Epithelial cell of prostate (primary cell): ENCODE measurements around the gene CROCC2.

Source experiments
- DNase-seq: peaks from one replicate; pipeline ENCODE4 v3.0.0-alpha.2; 2011; ENCODE audit warnings: low read depth, low spot score
- H3K27ac ChIP-seq: fragments of 450-650 bp; 2 replicates; pipeline ENCODE4 v1.5.1; 2017; ENCODE audit warnings: mild to moderate bottlenecking

CROCC2 gene

DNA sequence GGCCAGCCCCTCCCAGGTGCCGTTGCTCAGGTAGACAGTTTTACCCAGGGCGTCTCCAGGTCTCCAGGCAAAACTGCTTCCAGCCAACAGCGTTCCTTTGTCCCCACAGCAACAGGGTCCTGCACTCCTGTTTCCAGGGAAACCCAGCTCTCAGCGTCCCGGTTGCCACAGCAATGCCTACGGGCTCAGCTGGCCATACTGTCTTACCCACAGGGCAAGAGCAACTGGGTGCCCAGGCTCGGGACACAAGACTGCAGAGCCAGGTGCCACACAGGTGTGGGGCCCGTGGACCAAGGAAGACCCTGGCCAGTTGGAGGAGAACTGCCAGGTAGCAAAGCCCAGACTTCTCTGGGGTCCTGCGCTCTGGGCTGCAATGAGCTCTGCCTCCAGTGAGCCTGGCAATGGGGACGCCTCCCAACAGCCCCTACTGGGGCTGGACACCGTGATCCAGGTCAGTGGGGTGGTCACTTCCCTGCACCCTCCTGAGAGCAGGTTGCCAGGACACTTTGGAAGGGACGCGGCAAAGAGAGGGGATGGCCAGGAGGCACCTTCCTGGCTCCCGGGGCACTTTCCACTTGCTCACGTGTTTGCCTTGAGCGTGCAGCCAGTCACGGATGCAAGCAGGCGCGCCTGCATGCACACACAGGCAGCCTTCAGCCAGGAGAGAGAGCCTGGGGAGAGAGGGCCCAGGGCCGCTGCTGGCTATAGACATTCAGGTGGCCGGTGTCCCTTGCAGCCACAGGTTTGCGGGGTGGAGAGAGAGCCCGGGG lies at the start of gene CROCC2:
Gene CROCC2, plus strand, starts transcription at position 196 of the 770 bp plus-strand sequence. Its CDS starts 178 bp downstream, at position 374.
- DNase-seq, result no peak

DNA sequence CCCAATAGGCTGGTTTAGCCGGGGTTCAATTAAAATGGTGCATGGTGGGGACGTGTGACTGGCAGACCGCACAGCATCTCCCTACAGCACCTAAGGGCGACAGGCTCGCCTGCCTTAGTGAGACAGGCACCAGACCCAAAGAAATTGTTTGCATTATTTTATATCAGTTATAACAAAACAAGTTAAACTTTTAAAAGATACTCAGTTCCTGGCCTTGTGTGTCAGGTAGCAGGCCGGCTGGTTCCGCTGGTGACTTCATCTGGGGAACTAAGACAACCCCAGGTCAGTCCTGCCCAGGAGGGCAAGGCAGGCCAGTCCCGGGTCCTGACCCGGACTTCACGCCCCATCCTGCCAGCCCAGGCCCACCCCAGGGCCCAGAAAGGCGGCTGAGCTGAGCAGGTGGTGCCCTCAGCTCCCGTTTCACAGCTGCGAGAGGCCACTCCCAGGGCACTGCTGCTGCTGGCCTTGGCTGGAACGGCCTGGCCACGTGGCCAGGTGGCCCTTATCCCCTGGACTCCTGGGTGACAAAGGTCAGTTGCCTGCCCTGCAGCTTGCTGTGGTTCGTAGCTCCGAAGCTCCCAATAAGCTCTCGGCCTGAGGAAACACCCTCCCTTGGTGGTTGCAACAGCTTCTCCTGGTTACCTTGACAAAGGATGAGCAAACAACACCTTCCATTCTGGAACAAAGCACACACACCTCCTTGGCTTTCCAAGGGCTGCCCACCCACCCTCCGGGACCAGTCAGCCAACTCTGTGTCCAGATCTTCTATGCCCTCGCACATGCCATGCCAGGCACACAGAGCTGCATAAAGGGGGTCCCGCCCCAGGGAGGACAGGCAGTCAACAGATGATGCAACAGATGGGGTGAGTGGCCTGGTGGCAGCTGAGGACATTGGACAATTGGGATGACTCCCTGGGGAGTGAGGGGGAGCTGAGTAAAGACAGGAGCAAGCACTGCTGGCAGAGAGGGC lies 48.8 kb upstream of the CROCC2 start:
- DNase-seq, result no peak

More for the DNA sequence above, at the start of gene CROCC2:
- no peak within 1 kb of the TSS for H3K27ac ChIP-seq

DNA sequence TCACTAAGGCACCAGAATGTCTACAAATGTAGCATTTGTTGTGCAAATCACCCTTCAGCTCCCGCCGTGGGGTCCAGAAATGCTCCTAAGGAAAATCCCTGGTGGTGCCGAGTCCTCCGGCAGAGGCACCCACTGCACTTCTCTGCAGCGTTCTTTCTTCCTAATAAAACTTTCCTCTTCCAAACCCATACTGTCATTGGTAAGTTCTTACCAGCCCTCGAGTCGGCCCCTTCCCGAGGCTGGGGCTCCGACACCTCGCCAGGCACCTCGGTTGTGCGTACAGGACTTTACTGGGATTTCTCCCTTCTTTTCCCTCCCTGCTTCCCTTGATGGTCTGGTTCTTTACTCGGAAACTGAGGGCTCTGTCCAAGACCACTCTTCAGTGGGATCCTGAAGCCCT lies 47.8 kb upstream of the CROCC2 start:
- no peak for DNase-seq
- H3K27ac ChIP-seq, result no peak overlapping the region

More for the DNA sequence above, 48.8 kb upstream of the CROCC2 start:
- H3K27ac ChIP-seq, result no peak overlapping the region

DNA sequence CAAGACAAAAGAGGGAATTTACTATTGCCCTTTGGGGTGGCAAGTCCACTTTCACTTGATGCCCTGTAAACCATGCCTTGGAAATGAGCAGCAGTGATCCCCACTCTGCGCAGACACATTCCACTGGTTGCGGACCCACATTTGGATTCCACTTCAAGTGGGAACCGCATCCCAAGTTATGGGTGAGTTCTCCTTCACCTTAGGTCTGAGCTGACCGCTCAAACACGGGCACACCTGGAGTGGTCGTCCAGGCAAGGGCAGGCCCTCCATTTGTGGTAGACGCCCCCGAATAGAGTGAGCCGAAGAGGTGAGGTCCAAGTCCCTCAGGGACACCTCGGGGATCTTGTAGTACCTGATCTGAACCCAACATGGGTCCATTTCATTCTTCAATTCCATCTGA lies 47.3 kb upstream of the CROCC2 start:
- no peak overlapping the region for H3K27ac ChIP-seq
- DNase-seq, result no peak

DNA sequence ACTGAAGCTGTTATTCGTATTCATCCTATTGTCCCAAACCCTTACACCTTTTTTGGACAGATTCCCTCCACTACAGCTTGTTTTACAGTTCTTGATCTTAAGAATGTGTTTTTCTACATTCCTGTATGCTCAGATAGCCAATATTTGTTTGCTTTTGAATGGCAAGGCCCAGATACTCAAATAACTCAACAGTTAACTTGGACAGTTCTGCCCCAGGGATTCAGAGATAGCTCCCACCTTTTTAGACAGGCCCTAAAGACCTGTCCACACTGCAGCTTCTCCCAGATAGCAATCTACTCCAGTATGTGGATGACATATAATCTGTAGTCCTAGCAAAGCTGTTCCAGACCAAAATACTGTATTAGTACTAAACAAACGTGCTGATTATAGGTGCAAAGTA lies 44.6 kb upstream of the CROCC2 start:
- DNase-seq, result no peak

DNA sequence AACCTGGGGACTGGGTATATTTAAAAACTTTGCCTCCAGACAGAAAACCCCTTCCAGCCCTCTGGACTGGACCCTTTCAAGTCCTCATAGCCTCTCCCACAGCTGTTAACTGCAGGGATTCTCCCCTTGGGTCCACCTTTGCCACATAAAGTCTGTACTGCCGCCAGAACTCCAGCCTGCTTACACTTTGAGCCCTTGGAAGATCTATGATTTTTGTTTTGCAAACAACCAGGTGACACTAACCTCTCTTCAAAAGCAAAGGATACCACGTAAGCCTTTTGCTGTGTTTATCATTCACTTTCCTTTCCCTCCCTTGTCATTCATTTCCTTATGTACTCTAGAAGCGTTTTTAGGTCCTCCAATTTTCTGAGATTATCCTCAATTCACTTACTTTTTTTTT lies 41.7 kb upstream of the CROCC2 start:
- H3K27ac ChIP-seq, result no peak overlapping the region
- no peak for DNase-seq

More for the DNA sequence above, 44.6 kb upstream of the CROCC2 start:
- H3K27ac ChIP-seq, result no peak overlapping the region

DNA sequence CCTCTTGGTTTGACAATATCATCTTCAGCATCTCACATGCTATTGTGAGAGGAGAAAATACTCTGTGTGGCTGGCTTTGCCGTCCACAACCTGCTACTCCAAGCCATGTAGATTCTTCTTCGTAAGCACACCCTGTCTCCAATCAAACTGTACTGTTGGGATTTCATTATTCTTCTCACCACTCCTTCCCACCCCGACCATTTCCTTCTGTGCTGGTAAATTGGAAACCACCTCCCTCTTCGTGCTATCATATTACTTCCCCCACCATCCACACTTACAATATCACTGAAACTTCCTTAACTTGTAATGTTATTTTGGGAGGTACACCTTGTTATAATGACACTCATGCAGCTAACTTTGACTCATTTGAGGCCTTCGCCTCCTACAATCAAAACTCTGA lies 40.7 kb upstream of the CROCC2 start:
- no peak for DNase-seq
- H3K27ac ChIP-seq, result no peak overlapping the region

DNA sequence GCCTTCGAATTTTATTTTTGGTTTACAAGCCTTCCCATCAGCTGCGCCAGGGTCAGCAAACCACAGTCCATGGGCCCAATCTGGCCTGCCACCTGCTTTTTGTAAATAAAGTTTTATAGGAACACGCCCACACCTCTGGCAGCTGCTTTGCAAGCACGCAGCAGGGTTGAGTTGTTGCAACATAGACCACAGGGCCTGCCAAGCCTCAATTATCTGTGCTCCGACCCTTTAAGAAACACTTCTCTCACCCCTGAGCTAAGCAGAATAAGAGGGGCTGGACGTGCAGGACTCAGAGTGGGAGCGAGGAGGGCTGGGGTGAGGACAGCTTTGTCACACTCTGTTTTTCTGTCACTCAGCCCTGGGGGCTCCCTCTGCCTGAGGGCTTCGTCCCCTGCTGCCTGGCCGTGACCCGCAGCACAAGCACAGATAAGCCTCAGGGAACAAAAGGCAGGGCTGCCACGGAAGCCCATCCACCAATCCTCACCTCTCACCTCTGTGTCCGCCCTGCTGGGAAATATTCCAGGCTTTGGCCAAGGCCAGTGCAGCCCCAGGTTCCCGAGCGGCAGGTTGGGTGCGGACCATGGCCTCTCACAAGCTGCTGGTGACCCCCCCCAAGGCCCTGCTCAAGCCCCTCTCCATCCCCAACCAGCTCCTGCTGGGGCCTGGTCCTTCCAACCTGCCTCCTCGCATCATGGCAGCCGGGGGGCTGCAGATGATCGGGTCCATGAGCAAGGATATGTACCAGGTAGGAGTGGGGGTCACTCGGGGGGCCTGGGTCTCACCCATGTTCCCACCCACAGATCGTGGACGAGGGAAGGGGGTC lies 37.6 kb upstream of the CROCC2 start, which contains the start of gene AGXT:
Gene AGXT, plus strand, starts transcription at position 539 of the 823 bp plus-strand sequence. Its CDS starts 42 bp downstream, at position 581.
- no peak within 1 kb of the TSS for H3K27ac ChIP-seq
- no peak for DNase-seq

DNA sequence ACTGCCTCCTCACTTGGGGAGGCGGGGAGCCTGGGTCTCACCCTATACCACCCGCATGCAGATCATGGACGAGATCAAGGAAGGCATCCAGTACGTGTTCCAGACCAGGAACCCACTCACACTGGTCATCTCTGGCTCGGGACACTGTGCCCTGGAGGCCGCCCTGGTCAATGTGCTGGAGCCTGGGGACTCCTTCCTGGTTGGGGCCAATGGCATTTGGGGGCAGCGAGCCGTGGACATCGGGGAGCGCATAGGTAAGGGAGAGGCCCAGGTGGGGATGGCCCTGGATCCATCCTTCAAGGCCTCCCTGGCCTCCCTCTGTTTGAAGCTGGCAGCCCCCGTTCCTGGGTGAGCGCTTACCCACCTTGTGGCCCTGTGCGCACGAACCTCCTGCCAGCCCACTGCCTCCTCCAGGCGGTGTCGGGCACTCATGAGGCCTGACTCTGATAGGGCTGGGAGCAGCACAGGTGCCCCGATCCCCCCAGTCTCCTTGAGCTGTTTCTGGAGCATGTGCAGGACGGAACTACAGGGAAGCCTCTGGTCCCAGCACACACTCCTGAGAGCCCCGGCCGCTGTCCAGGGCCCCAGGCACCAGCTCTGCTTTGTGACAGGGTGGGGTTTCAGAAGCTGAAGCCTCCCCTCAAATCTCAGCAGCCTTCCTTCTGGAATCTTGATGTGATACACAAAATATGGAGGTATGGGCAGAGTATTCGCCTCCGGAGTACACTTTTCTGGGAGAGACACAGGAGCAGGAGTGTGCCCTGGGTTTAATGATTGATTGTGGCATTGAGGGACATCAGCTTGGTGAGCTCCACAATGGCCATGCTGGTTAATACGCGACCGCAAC lies 36.8 kb upstream of the CROCC2 start:
- no peak overlapping the region for H3K27ac ChIP-seq
- no peak for DNase-seq

DNA sequence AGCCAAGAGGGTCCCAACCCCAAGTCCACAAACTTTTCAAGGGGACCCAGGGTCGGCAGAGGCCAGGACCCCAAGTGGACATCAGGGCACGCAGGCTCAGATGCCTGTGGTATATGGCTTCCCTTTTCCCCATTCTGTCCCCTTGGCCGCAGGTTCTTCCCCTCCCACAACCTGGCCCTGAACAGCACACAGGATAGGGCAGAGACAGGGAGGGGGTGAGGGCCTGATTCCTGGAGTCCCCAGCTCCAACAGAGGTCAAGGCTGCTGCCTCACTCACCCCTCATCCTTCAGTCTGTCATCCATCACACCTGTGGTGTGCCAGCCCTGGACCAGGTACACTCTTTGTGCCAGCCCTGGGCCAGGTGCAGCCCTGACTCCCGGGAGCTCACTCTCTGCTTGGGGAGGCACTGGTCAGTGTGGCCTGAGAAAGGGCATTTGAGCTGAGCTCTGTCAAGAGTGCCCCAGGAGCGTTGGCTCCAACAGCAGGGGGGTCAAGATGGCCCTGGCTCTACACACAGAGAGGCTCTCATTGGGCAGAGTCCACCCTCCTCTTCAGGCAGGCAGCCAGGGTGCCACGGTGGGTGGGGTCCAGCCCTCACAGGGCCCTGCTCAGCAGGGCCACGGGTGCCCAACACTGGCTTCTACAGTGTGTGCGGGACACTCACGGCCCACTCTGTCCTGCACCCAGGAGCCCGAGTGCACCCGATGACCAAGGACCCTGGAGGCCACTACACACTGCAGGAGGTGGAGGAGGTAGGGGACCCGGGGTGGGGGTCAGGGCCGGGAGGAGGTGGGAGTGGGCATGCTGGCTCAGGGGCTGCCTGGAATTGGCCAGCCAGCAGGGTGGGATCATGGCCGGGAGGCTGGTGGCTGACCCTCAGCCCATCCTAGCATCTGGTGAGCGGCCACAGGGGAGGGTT lies 35.9 kb upstream of the CROCC2 start:
- no peak for DNase-seq
- no peak overlapping the region for H3K27ac ChIP-seq

DNA sequence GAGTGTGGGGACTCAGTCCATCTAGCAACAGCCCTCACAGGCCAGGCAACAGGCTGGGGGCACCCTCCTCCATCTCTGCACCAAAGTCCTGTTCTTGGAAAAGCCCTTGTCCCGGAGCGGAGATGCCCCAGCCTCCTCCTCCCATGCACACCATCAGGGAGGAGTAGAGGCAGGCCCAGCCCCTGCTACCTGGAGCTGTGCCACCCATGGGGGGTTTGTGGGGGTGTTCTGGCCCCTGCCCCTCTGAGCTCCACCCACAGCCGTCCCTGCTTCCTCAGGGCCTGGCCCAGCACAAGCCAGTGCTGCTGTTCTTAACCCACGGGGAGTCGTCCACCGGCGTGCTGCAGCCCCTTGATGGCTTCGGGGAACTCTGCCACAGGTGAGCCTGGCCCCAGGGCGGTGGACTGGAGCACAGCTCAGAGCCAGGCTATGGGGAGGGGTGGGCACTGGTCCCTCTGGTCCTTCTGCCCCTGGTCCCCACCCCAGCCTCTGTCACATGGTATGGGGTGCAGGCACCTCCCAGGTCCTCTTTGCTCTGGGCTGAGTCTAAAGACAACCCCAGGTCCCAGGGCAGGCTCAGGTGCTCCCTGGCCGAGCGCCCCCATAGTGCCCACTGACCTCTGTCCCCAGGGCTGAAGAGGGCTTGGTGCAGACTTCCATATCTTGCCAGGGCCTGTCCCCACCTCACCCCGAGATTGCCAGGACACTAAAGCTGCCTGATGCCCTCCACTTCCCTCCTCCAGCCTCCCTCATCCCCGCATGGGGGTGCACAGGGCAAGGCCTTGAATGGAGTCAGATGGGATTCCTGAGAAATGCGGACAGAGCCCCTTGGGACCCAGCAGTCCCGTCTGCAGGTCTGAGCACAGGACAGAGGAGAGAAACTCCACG lies 34.8 kb upstream of the CROCC2 start:
- H3K27ac ChIP-seq, result no peak overlapping the region
- no peak for DNase-seq

DNA sequence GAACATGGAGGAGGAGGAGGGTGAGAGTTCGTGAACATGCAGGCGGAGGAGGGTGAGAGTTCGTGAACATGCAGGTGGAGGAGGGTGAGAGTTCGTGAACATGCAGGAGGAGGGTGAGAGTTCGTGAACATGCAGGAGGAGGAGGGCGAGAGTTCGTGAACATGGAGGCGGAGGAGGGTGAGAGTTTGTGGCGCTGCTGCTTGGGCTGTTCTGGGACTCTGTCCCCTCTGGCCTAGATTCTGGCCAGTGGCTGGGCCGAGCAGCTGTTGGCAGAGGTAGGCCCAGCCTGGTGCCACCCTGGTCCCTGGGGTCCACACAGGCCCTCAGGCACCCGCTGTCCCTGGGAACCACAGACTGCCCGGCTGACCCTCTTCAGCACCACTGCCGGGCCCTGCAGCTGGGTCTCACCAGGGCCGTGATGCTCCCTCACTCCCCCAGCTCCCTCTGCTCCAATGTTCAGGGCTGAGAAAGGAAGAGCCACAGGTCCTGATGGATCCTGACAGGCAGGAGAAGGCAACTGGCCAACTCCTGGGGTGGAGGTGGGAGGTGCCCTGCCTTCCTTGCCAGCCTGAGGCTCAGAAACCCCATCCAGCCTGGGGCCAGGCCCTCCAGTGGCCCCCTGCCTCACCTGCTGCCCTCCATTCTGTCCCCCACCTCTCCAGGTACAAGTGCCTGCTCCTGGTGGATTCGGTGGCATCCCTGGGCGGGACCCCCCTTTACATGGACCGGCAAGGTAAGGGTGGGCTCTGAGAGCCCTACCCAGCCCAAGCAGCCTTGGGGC lies 33.6 kb upstream of the CROCC2 start:
- H3K27ac ChIP-seq, result no peak overlapping the region
- no peak for DNase-seq

DNA sequence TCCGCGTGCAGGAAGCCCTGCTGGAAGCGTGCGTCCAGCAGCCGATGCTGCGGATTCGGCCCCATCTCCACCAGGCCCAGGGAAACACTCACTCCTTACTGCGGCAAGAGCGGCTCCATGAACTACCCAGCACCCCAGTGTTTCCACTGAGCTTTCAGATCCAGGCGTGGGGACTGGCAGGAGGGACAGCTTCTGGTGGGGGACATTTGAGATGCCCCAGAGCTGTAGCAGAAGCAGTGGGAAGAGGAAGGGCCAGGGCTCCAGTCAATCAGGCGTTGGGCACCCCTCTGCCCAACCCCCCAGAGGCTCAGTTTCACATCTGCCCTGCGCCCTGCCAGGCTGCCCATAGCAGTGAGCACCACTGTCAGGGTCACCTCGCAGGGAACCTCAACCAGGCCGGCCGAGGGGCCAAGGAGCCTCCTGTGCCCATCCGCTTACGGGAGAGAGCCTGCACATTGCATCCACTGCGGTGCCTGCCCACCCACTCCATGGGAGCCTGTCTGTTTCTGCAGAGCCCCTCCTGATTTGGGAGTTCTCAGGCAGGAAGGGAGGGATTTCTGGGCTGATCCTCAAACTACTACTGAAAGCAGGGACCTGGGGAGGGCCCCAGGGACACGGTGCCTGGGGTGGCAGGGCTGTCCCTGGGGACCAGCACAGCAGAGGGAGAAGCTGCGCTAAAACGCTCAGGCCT lies 32.9 kb upstream of the CROCC2 start:
- no peak overlapping the region for H3K27ac ChIP-seq
- no peak for DNase-seq

DNA sequence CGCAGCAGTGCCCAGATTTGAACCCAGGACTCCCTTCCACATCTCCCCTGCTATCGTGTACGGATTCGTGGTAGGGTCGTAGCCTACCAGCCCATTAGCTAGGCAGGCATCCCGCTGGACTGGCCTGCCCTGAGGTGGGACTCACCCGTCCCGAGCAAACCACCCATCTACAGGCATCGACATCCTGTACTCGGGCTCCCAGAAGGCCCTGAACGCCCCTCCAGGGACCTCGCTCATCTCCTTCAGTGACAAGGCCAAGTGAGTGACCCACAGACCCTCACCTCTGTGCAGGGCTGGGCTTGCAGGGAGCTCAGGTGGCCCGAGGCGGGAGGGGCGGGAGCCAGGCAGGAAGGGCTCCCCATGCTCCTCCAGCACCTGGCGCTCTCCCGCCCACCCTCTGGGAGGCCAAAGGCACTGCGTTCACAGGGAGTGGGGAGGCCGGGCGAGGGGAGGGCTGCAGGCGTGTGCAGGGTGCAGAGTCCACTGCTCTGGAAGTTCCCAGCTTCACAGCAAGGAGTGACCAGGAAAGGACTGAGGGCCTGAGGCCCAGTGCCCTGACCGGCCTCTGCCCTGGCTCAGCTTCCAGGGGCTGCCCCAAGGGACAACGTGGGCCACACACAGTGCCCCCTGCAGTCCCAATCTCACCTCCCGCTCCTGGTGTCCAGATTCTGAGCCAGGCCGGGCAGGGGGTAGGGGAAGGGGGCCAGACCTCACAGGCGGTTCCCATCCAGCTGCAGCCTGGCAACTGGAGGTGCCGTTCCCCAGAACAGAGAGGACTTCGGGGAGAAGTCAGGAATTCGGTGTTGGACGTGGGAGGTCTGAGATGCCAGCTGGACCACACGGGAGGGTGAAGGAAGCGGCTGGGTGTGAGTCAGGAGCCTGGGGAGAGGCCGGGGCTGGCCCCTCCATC lies 32.1 kb upstream of the CROCC2 start:
- DNase-seq, result no peak
- no peak overlapping the region for H3K27ac ChIP-seq

DNA sequence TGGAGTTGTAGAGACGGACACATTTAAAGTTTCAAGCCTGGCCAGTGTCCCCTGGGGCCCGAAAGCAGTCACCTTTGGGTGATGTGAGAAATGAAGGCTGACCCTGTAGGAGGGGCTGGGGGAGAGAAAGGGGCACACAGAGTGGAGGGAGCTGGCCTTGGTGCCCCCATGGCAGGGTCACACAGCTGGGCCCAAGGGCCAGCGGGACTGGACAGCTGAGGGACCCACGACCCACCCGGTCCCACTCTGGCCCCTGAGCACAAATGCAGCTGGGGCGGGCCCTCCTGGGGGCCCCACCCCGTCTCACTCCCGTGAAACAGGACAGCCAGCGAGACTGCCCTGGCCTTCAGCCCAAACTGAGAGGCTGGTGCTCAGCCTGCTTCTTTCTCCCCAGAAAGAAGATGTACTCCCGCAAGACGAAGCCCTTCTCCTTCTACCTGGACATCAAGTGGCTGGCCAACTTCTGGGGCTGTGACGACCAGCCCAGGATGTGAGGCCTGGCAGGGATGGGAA lies 31.4 kb upstream of the CROCC2 start:
- H3K27ac ChIP-seq, result no peak overlapping the region
- no peak for DNase-seq
